Motor neuron (in vitro differentiated cells): ENCODE results near the gene METRNL. TPM values are rescaled to one million over a fixed set of nuclear protein-coding genes. Genes with fewer than 3 reads are reported as not detected.

ENCODE experiments used
- ATAC-seq, 8 experiments: fragments of 200-7000 bp; cut with Tn5 transposase; replicated peaks in 6 of 8; 2 replicates each; pipeline ENCODE4 v1.8.0; 2021; ENCODE audit warnings: mild to moderate bottlenecking in 8 of 8, moderate library complexity in 8 of 8
- H3K27ac ChIP-seq, 2 donors: fragments of 250-450 bp; sonication (Bioruptor Pico); 2 replicates each; pipeline ENCODE4 v1.9.0; 2021; ENCODE audit warnings: antibody characterized with exemption in 2 of 2, mild to moderate bottlenecking in 2 of 2, moderate library complexity in 1 of 2
- H3K4me1 ChIP-seq, 2 donors: fragments of 250-450 bp; sonication (Bioruptor Pico); replicated peaks in 1 of 2; 2 replicates each; pipeline ENCODE4 v1.6.1; 2021; ENCODE audit warnings: antibody characterized with exemption in 2 of 2, mild to moderate bottlenecking in 2 of 2, moderate library complexity in 1 of 2
- H3K4me3 ChIP-seq, 5 donors: fragments of 250-450 bp; sonication (Bioruptor Pico); 2 replicates each; pipeline ENCODE4 v1.9.0; 2021; ENCODE audit warnings: antibody characterized with exemption in 5 of 5, mild to moderate bottlenecking in 5 of 5, moderate library complexity in 4 of 5
- WGBS, 10 experiments: fragments of 450-650 bp; shearing (Covaris generic); methylation state at CpG; one replicate each; pipeline ENCODE4 v1.0.0; 2022; 5-methylcytosine and 5-hydroxymethylcytosine counted together
- in situ Hi-C, 9 experiments: fragments of 400-800 bp; cut with MboI; loops; one replicate each; pipeline ENCODE4 v1.15.0; 2021; ENCODE audit warnings: low sequenced_read_pairs in 9 of 9, low pct_unique_long_range_greater_than_20kb in 2 of 9; ENCODE audit not compliant: unreplicated experiment in 9 of 9
- total RNA-seq, 8 experiments: library from RNA; unstranded; fragments of 300-600 nt; gene quantifications; 2 replicates each; pipeline versions ENCODE4 v1.2.3 to v1.2.4, GENCODE V29; 2022

METRNL gene
- total RNA-seq, 8 experiments from 2014 or later = 1.5 to 122 (median 6.3) TPM

GRCh38 chr17:83104577-83105505, 25.4 kb downstream of the METRNL start:
- Histone ChIP-seq H3K4me1 (peaks cover 4 to 6% of the 10 kb centered on the region in 2 donors), H3K4me3 (no peak overlapping the region), H3K27ac (no peak overlapping the region)
- ATAC-seq = peak in 1 of 8 experiments; percentile 4
- 0 to 84% (median 60%) methylated on average over 1 to 5 of the region's 45 CpGs; no CpG with 5 or more reads in 7 of the 10 experiments for WGBS, 10 experiments
- in situ Hi-C loops = no loop called here

GRCh38 chr17:83105512-83105911, 26.1 kb downstream of the METRNL start:
- Histone ChIP-seq H3K27ac (no peak overlapping the region), H3K4me3 (no peak overlapping the region), H3K4me1 (peaks cover 3 to 4% of the 10 kb centered on the region in 2 donors)
- in situ Hi-C loops = no loop called here
- 20% methylated on average over 1 of the region's 10 CpGs; no CpG with 5 or more reads in 9 of the 10 experiments for WGBS, 10 experiments
- ATAC-seq = no peak

- peak in 5 of 8 experiments; percentile 1 to 49 (median 44) for ATAC-seq
- Histone ChIP-seq H3K4me1 (peaks cover 3 to 4% of the 10 kb centered on the region in 2 donors), H3K4me3 (no peak overlapping the region), H3K27ac (no peak overlapping the region)
- WGBS, 10 experiments = 19 to 83% (median 47%) methylated on average over 1 to 18 of the region's 22 CpGs
- in situ Hi-C loops = no loop called here
Observed at GRCh38 chr17:83106056-83106588, 26.7 kb downstream of the METRNL start.

GRCh38 chr17:83106913-83107655, 27.7 kb downstream of the METRNL start:
- WGBS, 10 experiments = 0 to 92% (median 82%) methylated on average over 1 to 8 of the region's 17 CpGs; no CpG with 5 or more reads in 2 of the 10 experiments
- H3K27ac ChIP-seq = no peak overlapping the region
- in situ Hi-C loops = no loop called here
- H3K4me3 ChIP-seq = no peak overlapping the region
- no peak for ATAC-seq
- H3K4me1 ChIP-seq = peaks cover 4 to 10% of the 10 kb centered on the region in 2 donors

- in situ Hi-C loops = no loop called here
- peaks cover 4 to 10% of the 10 kb centered on the region in 2 donors for H3K4me1 ChIP-seq
- 25% methylated on average over 2 of the region's 14 CpGs; no CpG with 5 or more reads in 9 of the 10 experiments for WGBS, 10 experiments
Observed at GRCh38 chr17:83107656-83108048, 28.2 kb downstream of the METRNL start.

GRCh38 chr17:83108709-83109108, 29.3 kb downstream of the METRNL start:
- peaks cover 0 to 16% of the 10 kb centered on the region in 2 donors for H3K4me1 ChIP-seq
- no peak for ATAC-seq
- in situ Hi-C loops = no loop called here
- no peak overlapping the region for H3K27ac ChIP-seq
- WGBS, 10 experiments = 43 to 100% (median 92%) methylated on average over 2 to 18 of the region's 25 CpGs
- no peak overlapping the region for H3K4me3 ChIP-seq

More at GRCh38 chr17:83107656-83108048, 28.2 kb downstream of the METRNL start:
- ATAC-seq = no peak
- no peak overlapping the region for H3K27ac ChIP-seq
- no peak overlapping the region for H3K4me3 ChIP-seq

- no peak overlapping the region for H3K4me3 ChIP-seq
- H3K4me1 ChIP-seq = peaks cover 0 to 16% of the 10 kb centered on the region in 2 donors
- no peak for ATAC-seq
- WGBS, 10 experiments = 26 to 100% (median 100%) methylated on average over 1 to 5 of the region's 11 CpGs; no CpG with 5 or more reads in 7 of the 10 experiments
- in situ Hi-C loops = no loop called here
- no peak overlapping the region for H3K27ac ChIP-seq
Observed at GRCh38 chr17:83109386-83109785, 30.0 kb downstream of the METRNL start.

GRCh38 chr17:83109793-83110645, 30.6 kb downstream of the METRNL start:
- Histone ChIP-seq H3K4me3 (no peak overlapping the region), H3K27ac (no peak overlapping the region), H3K4me1 (peaks cover 0 to 16% of the 10 kb centered on the region in 2 donors)
- in situ Hi-C loops = no loop called here
- ATAC-seq = peak; percentile 50 to 86 (median 68)
- 3 to 81% (median 54%) methylated on average over 5 to 11 of the region's 37 CpGs; no CpG with 5 or more reads in 5 of the 10 experiments for WGBS, 10 experiments

- Histone ChIP-seq H3K4me1 (peaks cover 0 to 16% of the 10 kb centered on the region in 2 donors), H3K4me3 (no peak overlapping the region), H3K27ac (no peak overlapping the region)
- WGBS, 10 experiments = 8 to 94% (median 53%) methylated on average over 3 to 14 of the region's 16 CpGs; no CpG with 5 or more reads in 1 of the 10 experiments
- peak in 1 of 8 experiments; percentile 3 for ATAC-seq
- in situ Hi-C loops = no loop called here
Observed at GRCh38 chr17:83110735-83111134, 31.3 kb downstream of the METRNL start.

GRCh38 chr17:83111516-83112282, 32.3 kb downstream of the METRNL start:
- ATAC-seq = peak in 4 of 8 experiments; percentile 4 to 38 (median 18)
- H3K4me1 ChIP-seq = peaks cover 0 to 16% of the 10 kb centered on the region in 2 donors
- WGBS, 10 experiments = 18 to 98% (median 80%) methylated on average over 1 to 12 of the region's 35 CpGs; no CpG with 5 or more reads in 3 of the 10 experiments
- H3K27ac ChIP-seq = no peak overlapping the region
- in situ Hi-C loops = no loop called here
- H3K4me3 ChIP-seq = no peak overlapping the region

- no peak overlapping the region for H3K4me3 ChIP-seq
- in situ Hi-C loops = no loop called here
- no peak overlapping the region for H3K27ac ChIP-seq
- WGBS, 10 experiments = 60 to 80% (median 63%) methylated on average over 1 to 4 of the region's 11 CpGs; no CpG with 5 or more reads in 7 of the 10 experiments
- H3K4me1 ChIP-seq = peaks cover 0 to 16% of the 10 kb centered on the region in 2 donors
- ATAC-seq = no peak
Observed at GRCh38 chr17:83113381-83113780, 34.0 kb downstream of the METRNL start.
